Transverse colon (tissue), 4 donors: ENCODE measurements around the gene PALLD.

Source experiments
- POLR2A ChIP-seq: fragments of 450-650 bp; IDR thresholded peaks from one replicate; pipeline ENCODE4 v1.6.1; 2016; ENCODE audit warnings: antibody characterized with exemption, mild to moderate bottlenecking, moderate library complexity
- POLR2AphosphoS5 ChIP-seq, 3 donors: sonication (generic); formaldehyde crosslinking; IDR thresholded peaks; one replicate each; pipeline ENCODE4 v1.6.1; 2016; ENCODE audit warnings: antibody characterized with exemption in 3 of 3
- TF ChIP-seq, protein P1 (sequence below), 5 experiments: fragments of 200-600 bp in 3 of 5; fragments of 450-650 bp in 2 of 5; sonication (generic) in 3 of 5; IDR thresholded peaks; 1 replicate in 2 of 5; 2 replicates in 3 of 5; pipeline ENCODE4 v1.5.1; 2016 to 2017; ENCODE audit warnings: antibody characterized with exemption in 5 of 5, inconsistent platforms in 3 of 5, mild to moderate bottlenecking in 2 of 5, moderate library complexity in 1 of 5

DNA sequence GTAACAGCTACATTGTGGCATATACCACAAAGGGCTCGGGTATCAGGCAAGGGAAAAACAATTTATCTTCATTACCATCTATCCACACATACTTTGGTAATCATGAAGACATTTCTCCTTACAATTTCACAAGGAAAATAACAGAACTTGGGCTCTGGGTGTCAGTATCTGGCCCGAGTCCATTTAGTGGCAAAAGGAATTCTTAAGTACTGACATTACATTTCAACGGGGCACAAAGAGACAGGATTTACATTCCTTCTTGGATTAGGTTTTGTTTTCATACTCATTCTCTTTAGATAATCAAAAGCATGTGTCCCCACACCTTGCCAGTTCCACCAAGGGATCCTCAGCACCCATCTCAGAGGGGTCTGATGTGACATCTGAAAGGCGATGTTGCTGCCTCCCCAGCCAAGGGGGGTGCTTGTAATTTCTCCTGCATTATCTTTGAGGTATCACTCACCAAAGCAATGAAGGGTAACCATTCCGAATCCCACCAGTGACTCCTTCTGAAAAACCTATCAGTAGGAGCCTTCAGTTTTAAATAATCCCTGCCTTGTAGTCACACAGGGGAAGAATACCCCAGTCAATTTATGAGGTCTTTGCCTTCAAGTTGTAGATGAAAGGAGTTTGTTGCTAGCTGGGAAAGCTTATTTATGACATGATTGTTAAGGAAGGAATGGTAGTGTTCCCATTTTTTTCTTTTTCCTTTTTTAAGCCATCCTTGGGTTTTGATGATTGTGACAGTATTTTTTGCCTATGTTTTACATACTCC is 118.6 kb downstream of the PALLD start:
- TF ChIP-seq POLR2A (no peak), POLR2AphosphoS5 (IDR thresholded peaks at IDR 0.05) (no peak)
- TF ChIP-seq, protein P1, sequence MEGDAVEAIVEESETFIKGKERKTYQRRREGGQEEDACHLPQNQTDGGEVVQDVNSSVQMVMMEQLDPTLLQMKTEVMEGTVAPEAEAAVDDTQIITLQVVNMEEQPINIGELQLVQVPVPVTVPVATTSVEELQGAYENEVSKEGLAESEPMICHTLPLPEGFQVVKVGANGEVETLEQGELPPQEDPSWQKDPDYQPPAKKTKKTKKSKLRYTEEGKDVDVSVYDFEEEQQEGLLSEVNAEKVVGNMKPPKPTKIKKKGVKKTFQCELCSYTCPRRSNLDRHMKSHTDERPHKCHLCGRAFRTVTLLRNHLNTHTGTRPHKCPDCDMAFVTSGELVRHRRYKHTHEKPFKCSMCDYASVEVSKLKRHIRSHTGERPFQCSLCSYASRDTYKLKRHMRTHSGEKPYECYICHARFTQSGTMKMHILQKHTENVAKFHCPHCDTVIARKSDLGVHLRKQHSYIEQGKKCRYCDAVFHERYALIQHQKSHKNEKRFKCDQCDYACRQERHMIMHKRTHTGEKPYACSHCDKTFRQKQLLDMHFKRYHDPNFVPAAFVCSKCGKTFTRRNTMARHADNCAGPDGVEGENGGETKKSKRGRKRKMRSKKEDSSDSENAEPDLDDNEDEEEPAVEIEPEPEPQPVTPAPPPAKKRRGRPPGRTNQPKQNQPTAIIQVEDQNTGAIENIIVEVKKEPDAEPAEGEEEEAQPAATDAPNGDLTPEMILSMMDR (IDR thresholded peaks at IDR 0.05) = no peak
